CD4-positive, alpha-beta T cell treated with Interleukin-17A for 1 hour (primary cell): Measurements from ENCODE around the gene PPT1.

ENCODE experiments used
- DNase-seq: peaks from one replicate; pipeline ENCODE4 v3.0.0-alpha.2; 2020

Gene PPT1

DNA sequence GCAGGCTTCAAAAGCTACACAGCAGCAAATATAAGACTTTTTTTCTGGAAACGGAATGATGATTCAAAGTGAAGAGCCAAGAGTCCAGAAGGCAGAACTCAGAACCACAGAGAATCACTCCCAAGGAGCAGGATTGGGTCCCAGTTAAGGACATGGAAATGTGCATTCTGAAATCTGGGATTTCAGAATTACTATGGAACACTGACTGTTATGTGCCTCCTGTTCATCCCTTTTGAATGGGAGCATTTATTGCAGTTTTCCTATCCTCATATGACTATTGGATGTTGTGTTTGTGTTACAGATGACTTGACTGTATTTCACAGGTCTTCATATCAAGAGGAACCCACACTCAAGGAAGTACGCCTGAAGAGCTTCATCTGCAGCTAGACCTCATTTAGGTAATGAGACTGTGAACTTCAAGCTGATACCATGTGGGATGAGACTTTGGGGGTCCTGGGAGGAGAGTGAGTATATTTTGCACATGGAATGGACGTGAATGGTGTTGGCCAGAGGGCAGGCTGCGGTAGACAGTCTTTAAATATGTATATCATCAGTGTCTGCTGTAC, 73.6 kb downstream of the PPT1 start:
- DNase-seq, result no peak
